HG03442 (cell line): ENCODE data around the gene CCDC192.
"Not testable (repeated sequence)": the region's sequence is repeated elsewhere in the genome, so short reads cannot be mapped to it uniquely, and the experiment has no call there.

Experiments used
- ATAC-seq: cut with Tn5 transposase; IDR thresholded peaks from one replicate; pipeline ENCODE4 v1.9.1; 2021; ENCODE audit warnings: mild to moderate bottlenecking, moderate library complexity; ENCODE audit not compliant: unreplicated experiment

Gene CCDC192

DNA sequence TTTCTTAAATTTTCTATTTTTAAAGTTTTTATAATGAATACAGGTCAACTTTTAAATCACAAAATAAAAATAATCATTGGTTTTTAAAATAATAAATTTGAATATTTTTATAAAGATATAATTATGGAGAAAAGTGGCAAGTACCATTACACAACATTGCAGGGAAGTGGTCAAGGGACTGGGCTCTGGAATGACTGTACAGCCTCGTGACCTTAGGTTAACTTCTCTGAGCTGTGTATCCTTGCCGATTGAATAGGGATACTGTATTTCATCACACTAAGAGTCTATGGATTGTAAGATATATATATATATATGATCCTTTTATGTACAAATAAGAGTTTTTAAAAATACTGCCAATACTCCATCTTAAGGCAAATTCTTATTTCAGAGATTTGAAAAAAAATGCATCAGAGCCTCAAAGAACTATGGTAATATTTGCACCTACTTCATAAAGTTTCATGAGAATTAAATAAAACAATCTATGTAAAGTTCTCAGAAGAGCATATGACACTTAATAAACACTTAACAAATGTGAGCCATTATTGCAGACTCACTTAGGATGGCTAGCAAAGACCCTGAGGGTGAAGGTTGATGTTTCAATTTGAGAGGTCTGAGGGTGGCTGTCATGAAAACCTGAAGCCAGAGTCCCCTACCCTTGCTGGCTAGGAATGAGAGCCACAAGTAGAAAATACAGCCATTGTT is 136.5 kb downstream of the CCDC192 start:
- ATAC-seq, result peak; percentile 55

DNA sequence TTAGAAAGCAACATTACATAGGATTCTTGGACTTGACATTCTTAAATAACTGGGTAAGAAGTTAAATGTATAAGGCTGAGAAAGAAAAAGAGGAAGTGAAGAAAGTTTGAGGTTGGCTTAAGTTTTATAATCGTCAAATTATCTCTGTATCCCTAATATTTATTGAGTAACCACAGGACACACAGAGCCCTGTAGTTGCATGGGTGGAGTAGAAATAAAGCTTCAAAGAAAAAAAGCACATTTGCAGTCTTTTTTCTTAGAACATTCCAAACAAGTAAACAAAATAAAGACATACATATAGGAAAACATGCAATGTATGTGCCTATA is 137.0 kb downstream of the CCDC192 start:
- ATAC-seq, result peak; percentile 58

DNA sequence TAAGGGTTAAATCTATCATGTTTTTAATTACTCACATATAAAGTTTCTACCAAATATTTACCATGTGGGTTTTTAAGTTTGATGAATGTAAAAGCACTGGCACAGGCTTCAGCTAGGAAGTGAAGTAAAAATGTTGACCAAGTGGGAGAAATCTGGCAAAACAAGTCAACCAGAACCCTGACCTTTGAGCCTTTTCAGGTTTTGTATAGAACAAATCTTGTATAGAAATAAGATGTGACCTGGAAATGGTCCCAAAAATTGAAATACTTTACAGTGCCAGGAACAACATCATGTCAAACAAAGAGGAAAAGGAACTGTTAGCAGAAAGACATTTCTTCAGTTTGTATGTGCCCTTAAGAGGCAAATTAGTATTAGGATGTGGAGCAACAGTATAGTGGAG is 137.6 kb downstream of the CCDC192 start:
- no peak for ATAC-seq

DNA sequence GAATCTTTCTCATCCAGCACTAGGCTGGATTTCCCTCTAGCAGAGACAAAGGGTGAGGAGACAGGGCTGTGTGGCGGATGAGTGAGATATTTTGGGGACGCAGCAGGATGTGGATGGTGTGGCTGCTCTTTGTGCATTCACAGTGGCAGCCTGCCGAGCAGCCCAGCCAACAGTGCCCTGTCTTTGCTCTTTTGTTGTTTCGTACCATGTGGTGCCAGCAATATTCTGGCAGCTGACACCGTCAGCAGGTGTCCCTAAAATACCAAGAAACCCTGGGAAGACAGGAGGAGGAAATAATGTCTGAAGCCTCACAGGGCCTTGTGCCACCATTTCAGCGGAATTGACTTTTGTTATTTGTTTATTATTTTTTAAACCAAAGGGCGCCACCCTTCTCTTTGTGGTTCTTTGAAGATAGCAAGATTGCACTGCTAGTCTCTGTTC is 141.4 kb downstream of the CCDC192 start:
- no peak for ATAC-seq

DNA sequence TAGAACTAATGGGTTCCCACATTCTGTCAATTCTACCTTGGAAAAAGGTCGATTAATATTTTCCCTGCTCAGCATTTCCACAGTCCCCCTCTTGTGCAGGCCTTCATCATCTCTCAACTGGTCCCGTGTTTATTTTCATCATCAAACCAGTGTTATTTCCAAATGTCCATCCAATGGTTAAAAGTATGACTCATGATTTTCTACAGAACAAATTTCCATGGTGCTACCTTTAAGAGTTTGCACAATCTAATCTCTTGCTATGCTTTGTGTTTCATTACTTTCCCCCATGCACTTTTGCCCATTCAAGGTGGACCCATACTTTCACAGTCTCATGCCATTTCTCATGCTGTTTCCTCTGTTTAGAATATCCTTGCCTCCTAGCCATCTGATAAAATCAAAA is 143.7 kb downstream of the CCDC192 start:
- ATAC-seq, result no peak

DNA sequence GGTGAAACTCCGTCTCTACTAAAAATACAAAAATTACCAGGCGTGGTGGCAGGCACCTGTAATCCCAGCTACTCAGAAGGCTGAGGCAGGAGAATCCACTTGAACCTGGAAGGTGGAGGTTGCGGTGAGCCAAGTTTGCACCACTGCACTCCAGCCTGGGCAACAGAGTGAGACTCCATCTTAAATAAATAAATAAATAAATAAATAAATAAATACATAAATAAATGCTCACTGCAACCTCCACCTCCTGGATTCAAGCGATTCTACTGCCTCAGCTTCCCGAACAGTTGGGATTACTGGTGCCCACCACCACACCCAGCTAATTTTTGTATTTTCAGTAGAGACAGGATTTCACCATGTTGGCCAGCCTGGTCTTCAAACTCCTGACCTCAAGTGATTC is 144.4 kb downstream of the CCDC192 start:
- not testable (repeated sequence) for ATAC-seq

DNA sequence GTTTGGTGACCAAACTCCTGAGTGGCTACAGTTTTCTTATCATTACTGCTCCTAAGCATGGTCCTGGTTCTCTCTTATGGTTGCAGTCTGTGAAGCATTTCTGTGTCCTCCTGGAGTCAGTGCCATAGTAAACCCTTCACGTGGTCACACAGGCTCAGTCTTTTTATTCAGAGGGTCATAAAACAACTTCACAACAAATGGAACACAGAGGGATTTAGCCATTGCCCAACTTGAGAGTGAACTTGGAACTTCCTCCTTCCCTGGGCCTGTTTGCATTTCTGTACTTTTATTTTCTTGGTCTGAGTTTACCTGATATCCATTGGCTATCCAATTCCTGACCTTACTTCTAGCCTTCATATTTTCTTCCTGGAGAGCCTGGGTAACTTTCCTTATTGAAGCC is 144.9 kb downstream of the CCDC192 start:
- no peak for ATAC-seq

DNA sequence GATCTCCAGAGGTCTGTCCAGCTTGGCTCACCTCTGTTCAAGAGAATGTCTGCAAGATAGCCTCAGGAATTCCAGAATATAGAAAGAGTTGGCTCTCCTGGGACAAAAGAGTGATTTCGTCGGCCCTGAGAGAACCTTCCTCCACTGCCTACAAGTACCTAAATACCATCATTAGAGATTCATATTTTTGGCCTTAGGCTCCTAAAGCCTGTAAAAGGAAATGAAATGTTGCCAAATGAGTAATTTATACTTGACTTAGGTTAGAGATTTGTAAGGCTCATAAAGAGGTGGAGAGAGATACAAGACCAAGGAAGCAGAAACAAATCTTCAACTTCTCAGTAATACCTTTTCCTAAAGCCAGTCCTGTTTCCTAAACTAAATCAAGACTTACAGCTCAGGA is 146.2 kb downstream of the CCDC192 start:
- no peak for ATAC-seq

DNA sequence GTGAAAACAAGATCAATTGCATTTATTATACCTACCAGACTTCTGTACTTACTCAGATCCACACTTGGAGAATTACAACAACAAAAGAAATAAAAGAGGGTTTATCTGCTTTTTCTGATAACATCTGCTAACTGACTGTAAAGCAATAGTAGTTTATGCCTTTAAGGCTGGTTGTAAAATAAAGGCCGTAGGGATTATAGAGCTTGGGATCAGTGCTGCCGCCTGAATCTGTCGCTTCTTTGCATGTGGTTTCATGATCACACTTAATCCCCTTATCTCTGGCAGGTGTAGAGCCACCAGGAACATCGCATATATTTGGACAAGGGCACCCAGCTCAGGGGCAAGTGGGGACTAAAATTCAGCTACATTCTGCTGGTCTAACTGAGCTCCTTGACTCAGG is 146.7 kb downstream of the CCDC192 start:
- no peak for ATAC-seq

DNA sequence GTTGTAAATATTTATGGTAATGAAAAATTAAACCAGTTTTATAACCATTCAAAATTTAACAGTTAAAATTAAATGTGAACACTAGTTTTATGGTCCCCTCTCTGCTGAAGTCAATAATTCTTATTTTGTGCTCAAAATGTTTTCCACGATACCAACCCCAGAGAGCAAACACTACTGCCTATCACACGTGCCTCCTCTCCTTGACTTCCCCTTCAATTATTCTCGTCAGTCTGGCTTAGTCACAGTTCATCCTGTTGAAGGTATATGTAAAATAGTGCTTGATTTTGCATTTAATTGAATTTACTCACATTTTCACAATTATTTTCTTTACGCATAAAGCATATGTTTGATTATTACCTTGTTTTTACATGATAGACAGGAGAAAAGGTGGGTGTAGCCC is 148.8 kb downstream of the CCDC192 start:
- ATAC-seq, result no peak

DNA sequence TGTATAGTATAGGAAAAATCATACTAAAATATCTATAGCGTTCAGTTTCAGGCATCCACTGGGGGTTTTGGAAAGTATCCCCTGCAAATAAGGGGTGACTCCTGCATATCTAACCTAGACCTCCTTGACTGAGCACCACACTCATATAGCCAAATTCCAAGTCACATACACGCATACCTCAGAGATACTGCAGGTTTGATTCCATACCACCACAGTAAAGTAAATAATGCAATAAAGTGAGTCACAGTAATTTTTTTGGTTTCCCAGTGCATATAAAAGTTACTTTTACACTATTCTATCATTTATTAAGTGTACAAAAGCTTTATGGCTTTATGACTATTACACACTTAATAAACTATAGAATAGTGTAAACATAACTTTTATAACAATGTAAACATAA is 151.3 kb downstream of the CCDC192 start:
- no peak for ATAC-seq

DNA sequence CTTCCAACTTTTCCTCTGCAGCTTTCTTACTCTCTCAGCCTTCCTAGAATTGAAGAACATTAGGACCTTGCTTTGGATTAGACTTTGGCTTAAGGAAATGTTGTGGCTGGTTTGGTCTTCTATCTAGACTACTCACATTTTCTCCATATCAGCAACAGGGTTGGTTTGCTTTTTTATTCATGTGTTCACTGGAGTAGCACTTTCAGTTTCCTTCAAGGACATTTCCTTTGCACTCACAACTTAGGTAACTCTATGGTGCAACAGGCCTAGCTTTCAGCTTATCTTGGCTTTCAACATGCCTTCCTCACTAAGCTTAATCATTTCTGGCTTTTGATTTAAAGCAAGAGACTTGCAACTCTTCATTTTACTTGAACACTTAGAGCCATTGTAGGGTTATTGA is 153.1 kb downstream of the CCDC192 start:
- ATAC-seq, result peak; percentile 80

DNA sequence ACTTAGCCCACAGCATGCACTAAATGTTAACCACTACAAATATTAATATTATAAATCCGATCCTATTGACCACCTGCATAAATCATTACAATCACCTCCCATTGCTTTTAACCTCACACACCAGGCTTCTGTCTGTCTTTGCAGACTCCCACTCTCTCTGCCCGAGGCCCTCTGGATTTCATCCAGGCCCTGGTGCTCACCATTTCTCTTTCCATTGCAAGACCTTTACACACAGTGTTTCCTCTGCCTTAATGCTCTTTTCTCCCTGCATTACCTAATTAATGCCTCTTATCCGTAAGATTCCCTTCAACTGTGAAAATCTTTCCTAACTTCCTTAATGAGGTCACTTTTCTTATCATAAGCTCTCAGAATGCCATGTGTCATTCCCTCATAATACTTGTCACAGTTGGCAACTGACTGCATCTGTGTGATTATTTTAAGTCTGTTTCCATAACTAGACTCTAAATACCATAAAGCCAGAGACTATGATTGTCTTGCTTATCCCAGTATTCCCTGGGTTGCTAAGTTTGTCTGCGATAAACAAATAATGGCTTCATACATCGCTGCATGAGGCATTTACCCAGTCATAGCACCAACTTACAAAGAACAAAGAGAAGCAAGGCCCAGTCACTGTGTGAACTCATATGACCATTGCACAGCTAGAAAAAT is 155.1 kb downstream of the CCDC192 start:
- ATAC-seq, result no peak

DNA sequence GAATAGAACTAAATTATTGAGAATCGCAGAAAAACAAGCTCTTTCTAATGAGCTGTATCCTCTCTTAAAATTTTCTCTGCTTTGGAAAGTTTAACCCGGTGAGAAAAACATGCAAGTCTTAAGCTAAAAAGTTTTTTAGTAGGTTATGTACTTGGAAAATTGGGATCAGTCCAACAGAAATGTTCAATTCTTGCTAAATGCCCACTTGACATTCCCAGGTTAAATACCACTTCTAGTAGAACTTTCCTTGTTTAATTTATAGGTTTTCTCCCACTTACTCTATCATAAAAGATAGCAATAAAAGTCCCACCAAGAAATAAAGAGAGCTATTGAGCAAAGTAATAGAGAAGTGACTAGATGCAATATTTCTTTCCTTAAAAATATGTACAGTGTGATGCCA is 157.1 kb downstream of the CCDC192 start:
- no peak for ATAC-seq

DNA sequence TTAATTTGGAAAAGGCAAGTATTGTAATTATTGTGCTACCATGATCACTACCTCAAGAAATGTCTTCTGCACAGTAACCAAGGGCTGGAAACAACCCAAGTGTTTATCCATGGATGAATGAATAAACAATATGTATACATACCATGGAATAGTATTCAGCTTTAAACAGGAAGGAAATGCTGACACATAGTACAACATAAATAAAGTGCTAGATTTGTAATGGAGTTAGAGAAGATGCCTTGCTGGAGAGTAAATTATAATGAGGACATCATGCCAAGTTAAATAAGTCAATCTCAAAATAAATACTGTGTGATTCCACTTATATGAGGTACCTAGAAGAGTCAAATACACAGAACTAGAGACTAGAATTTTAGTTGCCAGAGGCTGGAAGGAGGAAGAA is 160.0 kb downstream of the CCDC192 start:
- ATAC-seq, result no peak

DNA sequence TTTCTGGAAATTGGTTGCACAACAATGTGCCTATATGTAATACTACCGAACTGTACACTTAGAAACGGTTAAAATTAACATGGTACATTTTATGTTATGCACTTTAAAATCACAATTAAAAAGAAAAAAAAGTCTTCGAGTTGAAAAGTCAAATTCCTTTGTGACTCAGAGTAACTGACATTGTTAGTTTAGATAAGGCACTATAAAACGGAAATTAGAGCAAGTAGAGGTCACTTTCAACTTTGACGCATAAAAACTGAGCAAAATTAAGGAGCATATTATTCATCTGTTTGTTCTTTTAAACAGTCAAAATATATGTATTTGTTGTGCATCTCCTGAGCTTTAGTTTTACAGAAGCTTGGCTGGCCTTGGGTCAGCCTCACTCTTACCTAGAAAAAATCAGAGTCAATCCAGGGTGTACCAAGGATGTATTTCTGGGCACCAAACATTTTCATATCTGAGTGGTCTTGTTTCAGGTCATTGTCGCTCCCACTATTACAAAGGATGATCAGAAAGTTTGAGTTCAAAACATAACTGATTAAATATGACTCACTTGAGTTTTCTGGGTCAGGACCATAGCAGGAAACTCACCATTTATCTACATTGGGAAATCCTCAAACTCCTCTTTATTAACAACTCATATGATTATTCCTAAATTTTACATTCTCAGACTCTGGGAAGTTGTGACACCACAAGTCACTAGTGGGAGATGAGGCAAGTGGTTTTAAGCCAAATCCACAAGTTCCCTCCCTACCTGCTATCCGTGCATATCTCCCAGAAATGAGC is 160.6 kb downstream of the CCDC192 start:
- ATAC-seq, result no peak

DNA sequence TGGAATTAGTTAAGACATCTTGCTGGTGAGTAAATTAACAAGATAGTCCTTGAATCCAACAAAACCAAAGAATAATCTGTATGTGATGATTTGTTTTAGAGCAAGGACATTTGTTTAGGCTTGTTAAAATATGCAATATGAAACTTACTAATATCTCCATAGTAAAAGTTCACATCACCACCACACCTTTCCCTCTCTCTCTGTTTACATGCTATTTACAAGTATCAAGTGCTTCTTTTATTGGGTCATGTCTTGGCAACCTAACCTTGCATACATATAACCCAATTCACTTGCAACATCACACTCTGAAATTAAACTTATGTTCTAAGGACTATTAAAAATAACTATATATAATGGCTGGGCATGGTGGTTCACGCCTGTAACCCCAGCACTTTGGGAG is 161.3 kb downstream of the CCDC192 start:
- ATAC-seq, result no peak

DNA sequence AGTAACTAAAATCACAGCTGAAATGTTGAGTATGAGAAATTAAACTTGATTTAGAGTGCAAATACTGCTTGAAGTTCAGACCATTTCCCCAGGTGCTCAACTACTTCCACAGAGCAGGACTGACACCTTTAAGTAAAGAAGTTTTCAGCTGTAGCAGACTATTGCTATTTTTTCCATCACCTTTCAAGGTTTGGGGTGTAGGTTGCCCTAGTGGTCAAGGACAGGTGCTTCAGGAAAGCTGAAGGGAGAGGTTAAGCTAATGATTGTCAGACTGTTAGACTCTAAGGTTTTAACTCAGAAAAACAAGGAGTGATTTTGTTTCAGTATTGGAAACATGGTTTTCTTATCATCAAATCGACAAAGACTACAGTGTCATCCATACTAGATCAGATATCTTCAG is 162.1 kb downstream of the CCDC192 start:
- ATAC-seq, result no peak

DNA sequence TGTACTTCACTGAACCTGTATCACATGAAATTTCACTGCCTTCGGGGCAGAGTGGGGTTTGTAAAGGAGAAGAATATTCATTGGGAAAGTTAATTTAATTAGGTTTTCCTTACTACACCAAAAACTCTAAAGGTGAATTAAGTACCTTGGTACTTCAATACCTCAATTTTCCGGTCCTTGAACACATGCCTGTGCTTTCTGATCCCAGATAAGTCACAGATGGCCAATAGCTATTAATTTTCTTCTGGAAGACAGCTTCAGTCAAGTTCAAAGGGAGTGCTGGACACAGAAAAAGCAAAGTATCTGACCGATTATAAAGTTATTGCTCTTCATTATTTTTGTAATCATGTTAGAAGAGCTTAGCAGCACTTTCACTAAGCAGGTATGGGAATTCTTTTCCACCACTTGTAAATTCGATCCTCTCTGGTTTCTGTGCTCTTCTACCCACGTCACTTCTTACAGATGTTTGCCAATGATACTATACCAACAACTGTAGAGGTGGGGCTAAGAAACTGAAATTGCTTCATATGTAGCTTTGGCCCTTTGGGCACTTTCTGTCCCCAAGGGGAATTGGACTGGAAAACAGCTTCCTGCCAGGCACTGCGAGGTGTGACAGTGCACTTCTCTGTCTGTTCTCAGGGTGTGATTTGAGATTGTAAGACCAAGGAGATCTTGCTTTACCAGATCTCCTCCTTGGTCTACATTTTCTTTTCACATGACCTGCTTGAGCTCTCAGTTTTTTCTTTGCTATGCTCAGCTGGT is 164.0 kb downstream of the CCDC192 start:
- peak; percentile 49 for ATAC-seq

DNA sequence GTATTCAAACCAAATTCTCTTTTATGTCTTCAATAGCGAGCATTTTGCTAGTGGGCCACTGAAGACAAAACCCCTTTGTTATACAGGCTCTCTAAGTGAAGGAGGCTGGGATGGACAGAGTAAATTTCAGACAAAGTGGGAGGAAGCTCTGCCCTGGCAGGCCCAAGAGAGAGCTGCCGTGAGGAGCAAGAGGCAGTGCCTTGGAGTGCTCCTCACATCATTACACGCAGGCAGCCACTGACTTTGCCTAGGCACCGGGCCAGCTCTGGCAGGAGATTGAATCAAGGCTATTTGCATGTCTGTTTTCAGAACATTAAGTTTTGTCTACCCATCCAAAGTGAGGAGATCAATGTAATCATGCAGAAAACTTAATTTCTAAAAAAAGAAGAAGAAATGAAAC is 167.7 kb downstream of the CCDC192 start:
- ATAC-seq, result peak; percentile 48

DNA sequence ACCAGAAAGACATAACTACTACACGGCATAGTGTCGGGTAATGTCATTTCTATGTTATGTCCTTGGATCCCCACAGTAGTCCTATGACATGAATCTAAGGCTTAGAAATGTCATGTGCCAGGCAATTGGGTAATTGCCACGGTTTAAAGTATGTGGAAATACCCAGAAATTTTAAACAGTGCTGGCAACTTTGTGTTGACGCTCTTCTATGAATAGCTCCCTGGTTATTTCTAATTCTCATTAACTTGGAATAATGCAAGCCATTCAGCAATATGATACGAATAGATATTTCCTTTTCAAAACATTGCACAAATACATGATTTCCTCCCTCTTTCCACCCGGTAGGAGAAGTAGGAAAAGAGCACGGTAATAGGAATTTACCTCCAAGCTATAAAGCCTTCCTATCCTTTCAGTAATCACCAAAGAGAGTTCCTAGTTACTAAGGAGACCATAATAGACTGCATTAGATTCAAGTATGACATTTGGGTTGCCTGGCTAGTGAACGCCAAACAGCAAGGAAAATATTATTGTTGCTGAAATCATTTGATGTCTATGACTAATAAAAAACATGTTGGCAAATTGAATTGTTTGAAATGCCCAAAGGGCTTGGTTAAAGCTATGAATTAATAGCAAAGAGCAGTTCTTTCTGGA is 168.4 kb downstream of the CCDC192 start:
- ATAC-seq, result no peak
